Right forelimb (tissue), 1 donor: Measurements from ENCODE around the gene IREB2.
A peak's percentile ranks its signal among the peaks of the same experiment; 100 is the strongest.

ENCODE experiments used
- DNase-seq: peaks from one replicate; pipeline ENCODE4 v3.0.0-alpha.2; 2018

The IREB2 gene

DNA sequence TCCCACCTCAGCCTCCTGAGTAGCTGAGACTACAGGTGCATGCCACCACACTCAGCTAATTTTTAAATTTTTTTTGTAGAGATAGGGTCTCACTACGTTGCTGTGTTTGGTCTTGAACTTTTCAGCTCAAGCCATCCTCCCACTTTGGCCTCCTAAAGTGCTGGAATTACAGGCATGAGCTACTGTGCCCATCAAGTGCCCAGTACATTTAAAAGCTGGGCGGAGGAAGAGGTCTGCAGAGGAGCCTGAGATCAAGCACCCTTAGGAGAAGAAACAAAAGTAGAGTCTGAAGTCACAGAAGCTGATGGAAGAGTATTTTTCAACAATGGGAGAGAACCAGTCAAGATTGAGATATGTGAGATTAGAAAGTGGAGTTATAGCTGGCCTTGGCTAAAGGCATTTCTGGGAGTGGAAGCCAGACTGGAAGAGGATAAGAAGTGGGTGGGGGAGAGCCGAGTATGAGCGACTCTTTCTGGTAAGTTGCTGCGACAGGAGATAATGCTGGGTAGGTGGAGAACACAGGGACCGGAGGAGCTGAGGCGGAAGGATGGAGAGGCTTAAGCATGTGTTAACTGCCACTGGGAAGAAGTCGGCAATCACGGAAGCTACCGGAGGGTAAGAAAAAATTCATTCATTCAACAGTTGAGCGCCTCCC is 782 bp upstream of the IREB2 start:
- DNase-seq = no peak

- DNase-seq = no peak
These were observed 736 bp downstream of the IREB2 start for GRCh38 chr15:78438619-78439285.

DNA sequence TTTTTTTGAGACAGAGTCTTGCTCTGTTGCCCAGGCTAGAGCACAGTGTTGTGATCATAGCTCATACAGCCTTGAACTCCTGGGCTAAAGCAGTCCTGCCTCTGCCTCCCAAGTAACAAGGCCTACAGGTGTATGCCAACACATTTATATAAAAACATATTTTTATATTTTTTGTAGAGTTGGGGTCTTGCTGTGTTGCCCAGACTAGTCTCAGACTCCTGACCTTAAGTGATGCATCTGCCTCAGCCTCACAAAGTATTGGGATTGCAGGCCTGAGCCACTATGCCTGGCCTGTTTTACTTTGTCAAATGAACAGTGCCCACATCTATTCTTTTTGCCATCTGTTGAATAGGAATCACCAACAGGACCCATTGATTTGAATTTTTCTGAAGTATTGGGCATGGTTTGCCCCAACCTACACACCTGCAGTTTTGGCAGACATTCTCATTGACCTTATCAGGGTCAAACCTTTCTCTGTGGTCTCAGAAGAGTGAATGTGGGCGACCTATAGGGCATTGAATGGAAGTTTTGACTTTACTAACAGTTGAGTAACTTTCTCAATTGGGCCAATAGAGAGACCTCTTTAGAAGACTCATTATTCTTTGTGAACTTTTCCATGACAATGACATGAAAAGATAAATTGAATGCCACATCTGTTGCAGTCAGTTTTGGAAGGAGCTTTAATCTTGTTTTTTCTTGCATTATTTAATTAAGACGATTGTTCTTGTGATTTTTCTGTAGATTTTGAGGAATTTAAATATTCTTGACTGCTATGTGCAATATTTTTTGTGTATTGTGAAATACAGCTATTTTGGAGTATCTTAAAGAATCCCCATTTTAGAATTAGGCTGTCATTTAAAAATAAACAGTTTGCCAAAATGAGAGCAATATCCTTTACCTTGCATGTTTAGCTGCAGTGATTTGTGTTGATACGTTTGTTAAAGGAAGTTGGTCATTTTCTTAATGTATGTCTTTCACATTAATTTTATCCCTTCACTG is 2.7 kb downstream of the IREB2 start:
- DNase-seq = no peak

DNA sequence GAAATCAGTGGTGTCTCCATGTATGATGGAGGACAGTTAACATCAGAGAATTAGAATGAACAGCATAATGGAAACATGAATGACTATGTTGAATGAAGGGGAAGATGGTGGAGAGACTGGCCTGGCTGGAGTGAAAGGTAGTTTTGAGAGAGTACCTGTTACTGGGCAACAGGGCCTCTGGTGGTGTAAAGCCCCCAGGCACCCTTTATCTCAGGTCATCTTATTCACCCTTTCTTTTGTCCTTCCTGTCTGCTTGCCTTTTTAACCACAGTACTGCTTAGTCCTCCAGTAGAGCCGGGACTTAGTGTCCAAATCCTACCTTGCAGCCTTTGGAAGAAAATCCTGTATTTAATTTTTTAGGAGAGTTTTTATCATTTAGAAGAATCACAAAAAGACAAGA is 6.2 kb downstream of the IREB2 start:
- DNase-seq = no peak

DNA sequence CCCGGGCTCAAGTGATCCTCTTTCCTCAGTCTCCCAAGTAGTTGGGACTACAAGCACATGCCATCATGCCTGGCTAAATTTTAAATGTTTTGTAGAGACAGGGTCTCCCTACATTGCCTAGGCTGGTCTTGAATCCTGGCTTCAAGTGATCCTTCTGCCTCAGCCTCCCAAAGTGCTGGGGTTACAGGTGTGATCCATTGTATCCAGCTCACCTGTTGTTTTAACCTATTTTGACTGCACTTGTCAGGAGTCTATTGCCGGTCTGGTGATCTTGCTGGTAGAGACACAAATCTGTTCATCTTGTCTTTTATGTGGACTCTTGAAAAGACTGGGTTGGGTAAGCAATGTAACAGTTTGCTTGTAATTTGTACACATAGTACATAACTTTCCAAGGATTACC is 7.9 kb downstream of the IREB2 start:
- no peak for DNase-seq

DNA sequence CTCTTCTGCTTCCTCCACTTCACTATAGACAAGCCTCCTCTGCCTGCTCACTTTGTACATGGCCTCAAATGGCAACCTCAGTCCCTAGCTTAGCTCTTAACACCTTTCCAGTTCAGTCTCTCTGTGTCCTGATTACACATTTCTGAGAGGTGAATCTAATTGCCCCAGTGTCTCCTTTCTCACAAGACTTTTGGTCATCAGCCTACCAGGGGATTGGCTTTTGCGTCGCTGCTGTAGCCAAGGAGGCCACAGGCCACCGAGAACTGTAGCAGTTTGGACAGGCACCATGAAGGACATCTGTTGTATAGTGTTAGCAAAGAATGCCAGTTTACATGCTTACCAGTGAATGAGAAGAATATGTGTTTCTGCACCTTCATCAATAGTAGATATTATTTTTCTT is 8.5 kb downstream of the IREB2 start:
- no peak for DNase-seq

DNA sequence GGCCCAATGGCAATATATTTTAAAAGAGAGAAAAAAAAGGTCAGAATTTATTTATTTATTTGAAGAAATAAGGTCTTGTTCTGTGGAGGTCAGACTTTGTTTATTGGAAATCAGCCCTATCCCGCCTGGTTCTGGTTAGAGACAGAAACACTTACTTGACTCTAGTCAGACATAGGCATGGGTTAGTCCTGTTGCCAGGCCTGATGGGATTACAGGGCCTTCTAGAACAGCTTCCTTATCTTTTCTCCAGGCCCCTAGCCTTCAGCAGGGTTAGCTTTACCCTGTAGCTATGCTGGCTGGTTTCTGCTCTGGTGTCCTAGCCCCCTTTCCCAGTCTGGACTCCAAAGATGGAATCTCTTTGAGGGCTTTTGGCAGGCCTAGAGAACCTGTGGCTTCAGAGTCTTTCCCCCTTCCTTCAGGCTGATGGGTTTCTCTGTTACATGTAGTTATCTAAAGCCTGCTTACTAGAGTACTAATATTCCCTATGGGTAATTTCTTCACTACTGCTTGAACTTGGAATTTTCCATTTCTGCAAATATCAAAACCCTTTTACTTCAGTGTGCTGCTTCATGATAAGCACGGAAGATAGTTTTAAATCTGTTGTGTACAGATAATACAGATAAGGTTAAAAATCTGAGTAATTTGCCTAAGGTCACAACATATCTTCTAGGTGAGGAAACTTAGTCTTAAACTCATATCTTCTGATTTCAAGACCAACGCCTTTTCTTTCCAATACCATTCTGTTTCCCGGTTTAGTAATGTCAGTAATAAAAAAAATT is 10.6 kb downstream of the IREB2 start:
- no peak for DNase-seq

GRCh38 chr15:78449220-78449999 is 11.4 kb downstream of the IREB2 start:
- no peak for DNase-seq

GRCh38 chr15:78450285-78450858 is 12.4 kb downstream of the IREB2 start:
- DNase-seq = no peak

DNA sequence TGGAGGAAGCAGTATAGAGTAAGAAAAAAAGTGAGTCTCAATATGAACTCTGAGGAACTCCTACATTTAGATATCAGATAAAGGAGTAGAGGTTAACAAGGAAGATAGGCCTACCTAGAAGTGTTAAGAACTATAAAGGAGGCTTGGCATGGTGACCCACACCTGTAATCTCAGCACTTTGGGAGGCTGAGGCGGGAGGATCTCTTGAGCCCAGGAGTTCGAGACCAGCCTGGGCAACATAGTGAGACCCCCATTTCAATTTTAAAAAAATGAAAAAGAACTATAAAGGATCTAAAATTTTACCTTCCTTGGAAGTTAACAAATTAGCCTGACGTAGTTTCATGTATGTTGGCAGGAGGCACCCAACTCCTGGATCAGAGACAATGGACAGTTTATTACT is 14.5 kb downstream of the IREB2 start:
- DNase-seq = no peak

DNA sequence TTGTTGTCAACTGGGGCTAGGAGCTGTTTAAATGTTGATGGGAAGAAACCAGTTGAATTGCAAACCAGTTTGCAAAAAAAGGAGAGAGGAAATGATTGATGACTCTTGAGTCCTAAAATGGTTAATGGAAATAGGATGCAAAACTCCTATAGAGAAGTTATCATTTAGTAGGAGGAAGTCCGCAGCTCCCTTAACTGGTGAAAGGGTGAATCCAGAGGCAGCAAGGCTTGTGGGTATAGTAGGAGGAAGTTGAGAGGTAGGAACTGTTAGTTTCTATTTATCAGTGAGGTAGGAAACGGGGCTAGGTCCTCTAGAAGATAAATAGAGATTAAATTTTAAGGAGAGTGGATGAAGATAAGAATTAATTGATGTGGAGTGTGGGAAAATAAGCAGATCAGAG is 15.4 kb downstream of the IREB2 start:
- DNase-seq = no peak

- no peak for DNase-seq
These were observed 17.0 kb downstream of the IREB2 start for GRCh38 chr15:78454992-78455391.

DNA sequence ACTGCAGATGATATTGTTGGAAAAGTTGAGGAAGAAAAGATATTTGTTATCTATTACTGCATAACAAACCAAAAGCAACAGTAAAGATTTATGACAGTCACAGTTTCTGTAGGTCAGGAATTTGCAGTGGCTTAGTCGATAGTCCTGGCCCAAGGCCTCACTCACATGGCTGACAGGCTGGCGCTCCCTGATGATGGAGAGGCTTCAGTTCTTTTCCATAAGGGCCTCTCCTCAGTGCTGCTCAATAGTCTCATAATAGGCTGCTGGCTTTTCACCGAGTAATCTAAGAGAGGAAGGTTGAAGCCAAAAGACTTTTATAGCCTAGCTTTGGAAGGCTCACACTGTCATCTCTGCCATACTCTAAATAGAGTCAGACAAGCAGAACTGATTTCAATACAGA is 17.7 kb downstream of the IREB2 start:
- peak; percentile 52 for DNase-seq

DNA sequence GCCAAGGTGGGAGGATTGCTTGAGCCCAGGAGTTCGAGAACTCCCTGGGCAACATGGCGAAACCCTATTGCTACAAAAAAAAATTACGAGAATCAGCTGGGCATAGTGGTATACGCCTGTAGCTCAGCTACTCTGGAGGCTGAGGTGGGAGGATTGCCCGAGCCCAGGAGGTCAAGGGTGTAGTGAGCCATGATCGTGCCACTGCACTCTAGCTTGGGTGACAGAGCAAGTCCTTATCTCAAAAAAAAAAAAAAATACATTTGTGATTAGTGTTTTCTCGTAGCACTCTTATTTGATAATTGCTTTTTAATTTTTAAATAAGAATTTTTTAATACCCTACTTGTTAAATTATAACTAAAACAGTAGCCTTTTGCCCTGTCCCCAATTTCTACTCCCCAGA is 18.4 kb downstream of the IREB2 start:
- DNase-seq = no peak

DNA sequence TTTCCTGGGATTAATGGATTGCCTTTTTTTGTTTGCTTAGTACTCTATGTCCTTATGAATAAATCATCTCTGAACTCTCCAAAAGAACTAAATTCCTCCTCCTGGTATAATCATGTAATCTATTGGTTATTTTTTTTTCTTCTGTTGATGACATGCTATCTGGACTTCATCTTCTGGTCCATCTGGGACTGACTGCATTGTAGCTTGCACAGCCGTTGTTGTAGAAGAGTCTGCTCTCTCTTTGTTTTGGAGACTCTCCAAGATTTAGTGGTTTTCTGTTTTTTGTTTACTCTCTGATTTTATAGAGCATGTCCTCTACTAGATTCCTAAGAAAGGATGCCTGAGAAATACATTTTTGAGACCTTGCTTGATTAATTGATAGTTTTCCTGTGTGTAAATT is 19.1 kb downstream of the IREB2 start:
- no peak for DNase-seq

DNA sequence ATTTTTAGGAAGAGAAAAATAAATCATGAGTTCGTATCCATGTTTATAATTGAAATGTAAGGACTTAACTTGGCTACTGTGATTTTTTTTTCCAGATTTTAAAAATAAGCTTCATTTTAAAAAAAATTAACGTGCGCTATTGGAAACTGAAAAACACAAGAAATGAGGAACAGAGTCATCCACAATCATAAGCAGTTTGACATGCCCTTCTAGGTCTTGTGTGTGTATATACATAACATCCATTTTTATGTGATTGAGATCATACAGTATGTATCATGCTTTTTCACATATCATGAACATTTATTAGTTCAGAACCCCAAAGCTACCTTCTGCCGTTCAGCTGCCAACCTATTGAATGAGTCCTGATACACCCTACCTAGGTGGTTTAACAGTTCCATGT is 22.7 kb downstream of the IREB2 start:
- no peak for DNase-seq

GRCh38 chr15:78461171-78461888 is 23.3 kb downstream of the IREB2 start:
- DNase-seq = no peak

DNA sequence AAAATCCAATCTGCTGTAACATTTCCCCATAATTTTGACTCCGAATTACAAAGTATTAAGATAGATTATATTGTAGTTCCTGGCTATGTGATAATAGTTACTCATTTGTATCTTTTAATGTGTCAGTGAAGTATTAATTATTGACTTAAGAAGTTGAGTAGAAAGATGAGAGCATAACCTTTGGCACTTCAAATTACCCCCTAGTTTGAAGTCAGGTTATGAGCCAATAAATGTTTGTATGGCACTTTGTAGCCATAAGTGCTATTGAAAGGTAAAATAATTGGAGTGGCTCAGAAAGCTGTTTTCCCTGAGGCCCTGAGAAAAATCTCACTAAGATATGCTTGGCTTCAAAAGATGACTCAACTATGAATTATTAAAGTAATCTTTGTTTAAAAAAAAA is 31.0 kb downstream of the IREB2 start:
- no peak for DNase-seq

DNA sequence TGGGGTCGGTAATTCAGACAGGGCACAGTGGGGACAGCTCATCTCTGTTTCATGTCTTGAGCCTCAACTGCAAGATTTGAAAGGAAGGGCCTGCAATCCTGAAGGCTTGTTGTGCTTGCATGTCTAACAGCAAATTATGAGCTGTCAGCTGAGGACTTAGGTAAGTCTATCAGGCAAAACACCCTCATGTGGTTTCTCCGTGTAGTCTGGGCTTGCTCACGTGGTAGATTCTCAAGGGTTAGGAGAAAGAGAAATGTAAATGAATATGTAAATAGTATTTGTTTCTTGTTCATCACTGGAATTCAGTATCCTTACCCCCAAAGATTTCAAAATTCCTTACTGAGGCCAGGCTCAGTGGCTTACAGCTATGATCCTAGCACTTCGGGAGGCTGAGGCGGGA is 39.3 kb downstream of the IREB2 start:
- DNase-seq = no peak

DNA sequence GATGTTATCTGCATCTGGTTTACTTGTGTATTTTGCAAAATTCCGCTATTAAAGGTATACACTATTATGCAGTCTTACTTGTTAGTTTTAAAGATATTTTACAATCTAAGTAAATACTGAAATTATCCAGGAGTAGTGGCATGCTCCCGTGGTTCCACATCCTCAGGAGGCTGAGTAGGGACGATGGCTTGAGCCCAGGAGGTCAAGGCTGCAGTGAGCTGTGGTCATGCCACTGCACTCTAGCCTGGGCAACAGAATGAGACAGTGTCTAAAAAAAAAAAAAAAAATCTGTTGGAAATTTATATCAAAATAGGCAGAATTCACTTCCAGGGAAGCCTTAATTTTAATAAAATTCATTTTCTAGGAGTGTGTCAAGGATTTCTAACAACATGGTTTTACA is 41.6 kb downstream of the IREB2 start:
- DNase-seq = no peak

DNA sequence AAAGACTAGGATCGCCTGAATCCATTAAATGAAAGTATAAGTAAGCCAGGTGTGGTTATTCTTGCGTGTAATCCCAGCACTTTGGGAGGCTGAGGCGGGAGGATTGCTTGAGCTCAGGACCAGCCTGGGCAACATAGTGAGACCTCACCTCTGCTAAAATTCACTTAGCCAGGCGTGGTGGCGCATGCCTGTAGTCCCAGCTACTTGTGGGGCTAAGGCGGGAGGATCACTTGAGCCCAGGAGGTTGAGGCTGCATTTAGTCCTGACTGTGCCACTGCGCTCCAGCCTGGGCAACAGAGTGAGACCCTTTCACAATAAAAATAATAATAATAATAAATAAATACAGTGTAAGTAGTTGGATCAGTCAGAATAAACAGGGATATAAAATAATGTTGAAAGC is 43.9 kb downstream of the IREB2 start:
- DNase-seq = no peak
